ENCODE measurements around the gene FLNB. TPM values are rescaled to one million over a fixed set of nuclear protein-coding genes. Genes with fewer than 3 reads are reported as not detected.

Gene FLNB
- total RNA-seq, 2 donors from 2014 or later = 410 to 585 TPM

GRCh38 chr3:58025406-58025805 is 17.2 kb downstream of the FLNB start:
- DNase-seq = no peak

GRCh38 chr3:58025837-58026569 is 17.8 kb downstream of the FLNB start:
- intact Hi-C loops (cut with DNase I, micrococcal nuclease) = no loop called here
- peak in 1 of 2 donors; percentile 66 for DNase-seq
- ATAC-seq = peak; percentile 51

More at GRCh38 chr3:58025406-58025805, 17.2 kb downstream of the FLNB start:
- no peak for ATAC-seq
- intact Hi-C loops (cut with DNase I, micrococcal nuclease) = no loop called here

GRCh38 chr3:58026598-58026997 is 18.4 kb downstream of the FLNB start:
- intact Hi-C loops (cut with DNase I, micrococcal nuclease) = no loop called here
- ATAC-seq = no peak
- no peak for DNase-seq

GRCh38 chr3:58027704-58028317 is 19.6 kb downstream of the FLNB start:
- ATAC-seq = no peak
- intact Hi-C loops (cut with DNase I, micrococcal nuclease) = no loop called here

GRCh38 chr3:58028902-58029301 is 20.7 kb downstream of the FLNB start:
- intact Hi-C loops (cut with DNase I, micrococcal nuclease) = no loop called here
- no peak for ATAC-seq
- no peak for DNase-seq

More at GRCh38 chr3:58027704-58028317, 19.6 kb downstream of the FLNB start:
- no peak for DNase-seq

- ATAC-seq = no peak
- intact Hi-C loops (cut with DNase I, micrococcal nuclease) = no loop called here
- DNase-seq = no peak
These were observed 21.8 kb downstream of the FLNB start for GRCh38 chr3:58029842-58030584.

GRCh38 chr3:58032186-58032585 is 24.0 kb downstream of the FLNB start:
- intact Hi-C loops (cut with DNase I, micrococcal nuclease) = no loop called here
- ATAC-seq (no peak), DNase-seq (no peak)

- intact Hi-C loops (cut with DNase I, micrococcal nuclease) = no loop called here
- DNase-seq = no peak
- ATAC-seq = peak; percentile 65
These were observed 26.7 kb downstream of the FLNB start for GRCh38 chr3:58034738-58035523.

- DNase-seq (no peak), ATAC-seq (peak; percentile 62)
- intact Hi-C loops (cut with DNase I, micrococcal nuclease) = no loop called here
These were observed 27.5 kb downstream of the FLNB start for GRCh38 chr3:58035524-58036255.

GRCh38 chr3:58036293-58037032 is 28.2 kb downstream of the FLNB start:
- DNase-seq (no peak), ATAC-seq (no peak)
- intact Hi-C loops (cut with DNase I, micrococcal nuclease) = no loop called here

- intact Hi-C loops (cut with DNase I, micrococcal nuclease) = no loop called here
- DNase-seq (no peak), ATAC-seq (no peak)
These were observed 29.1 kb downstream of the FLNB start for GRCh38 chr3:58037141-58037910.

- intact Hi-C loops (cut with DNase I, micrococcal nuclease) = no loop called here
- peak; percentile 17 for ATAC-seq
- DNase-seq = no peak
These were observed 30.6 kb downstream of the FLNB start for GRCh38 chr3:58038675-58039292.

- ATAC-seq (no peak), DNase-seq (no peak)
- intact Hi-C loops (cut with DNase I, micrococcal nuclease) = no loop called here
These were observed 31.4 kb downstream of the FLNB start for GRCh38 chr3:58039601-58040000.

- intact Hi-C loops (cut with DNase I, micrococcal nuclease) = no loop called here
- ATAC-seq (no peak), DNase-seq (no peak)
These were observed 33.1 kb downstream of the FLNB start for GRCh38 chr3:58041182-58041825.

- intact Hi-C loops (cut with DNase I, micrococcal nuclease) = no loop called here
- DNase-seq (no peak), ATAC-seq (no peak)
These were observed 33.7 kb downstream of the FLNB start for GRCh38 chr3:58041826-58042324.

Data from left colon (tissue), 2 donors.